ENCODE results near the gene NDUFA5. TPM values are rescaled to one million over a fixed set of nuclear protein-coding genes. Genes with fewer than 3 reads are reported as not detected.

Gene NDUFA5
- total RNA-seq, 2 donors from 2014 or later = 86.0 to 129 TPM

GRCh38 chr7:123599766-123600165 lies 42.1 kb upstream of the NDUFA5 start:
- no peak overlapping the region for H3K27ac ChIP-seq
- no peaks in the 10 kb centered on the region for H3K27me3 ChIP-seq
- DNase-seq = no peak
- intact Hi-C loops (cut with DNase I) = no loop called here
- no peaks in the 10 kb centered on the region for H3K4me1 ChIP-seq
- TF ChIP-seq CTCF (IDR thresholded peaks at IDR 0.05) = no peak
- no peak overlapping the region for H3K9ac ChIP-seq (ENCODE audit: low read depth in 2 of 2, low read length in 2 of 2)
- no peaks in the 10 kb centered on the region for H3K36me3 ChIP-seq
- no peak overlapping the region for H3K4me3 ChIP-seq
- no peaks in the 10 kb centered on the region for H3K9me3 ChIP-seq

- Histone ChIP-seq H3K27ac (no peak overlapping the region), H3K9me3 (no peaks in the 10 kb centered on the region), H3K36me3 (no peaks in the 10 kb centered on the region), H3K27me3 (no peaks in the 10 kb centered on the region), H3K4me3 (no peak overlapping the region), H3K9ac (ENCODE audit: low read depth in 2 of 2, low read length in 2 of 2) (no peak overlapping the region), H3K4me1 (no peaks in the 10 kb centered on the region)
- no peak for DNase-seq
- TF ChIP-seq CTCF (IDR thresholded peaks at IDR 0.05) = no peak
- intact Hi-C loops (cut with DNase I) = no loop called here
Observed at GRCh38 chr7:123598657-123599056, 41.0 kb upstream of the NDUFA5 start.

GRCh38 chr7:123594813-123595241 lies 37.2 kb upstream of the NDUFA5 start:
- Histone ChIP-seq H3K4me3 (no peak overlapping the region), H3K9me3 (no peaks in the 10 kb centered on the region), H3K36me3 (no peaks in the 10 kb centered on the region), H3K27ac (no peak overlapping the region), H3K27me3 (no peaks in the 10 kb centered on the region), H3K4me1 (no peaks in the 10 kb centered on the region), H3K9ac (ENCODE audit: low read depth in 2 of 2, low read length in 2 of 2) (no peak overlapping the region)
- TF ChIP-seq CTCF (IDR thresholded peaks at IDR 0.05) = no peak
- DNase-seq = peak; percentile 50
- intact Hi-C loops (cut with DNase I) = no loop called here

- DNase-seq = no peak
- intact Hi-C loops (cut with DNase I) = loop anchor here (10.0 kb wide), 1 partner anchor 286 kb away; no protein-coding TSS in a partner anchor
- Histone ChIP-seq H3K4me1 (no peaks in the 10 kb centered on the region), H3K36me3 (no peaks in the 10 kb centered on the region), H3K27me3 (no peaks in the 10 kb centered on the region), H3K4me3 (no peak overlapping the region), H3K9me3 (no peaks in the 10 kb centered on the region), H3K9ac (ENCODE audit: low read depth in 2 of 2, low read length in 2 of 2) (no peak overlapping the region), H3K27ac (no peak overlapping the region)
- TF ChIP-seq CTCF (IDR thresholded peaks at IDR 0.05) = no peak
Observed at GRCh38 chr7:123588376-123588775, 30.8 kb upstream of the NDUFA5 start.

GRCh38 chr7:123583821-123584220 lies 26.2 kb upstream of the NDUFA5 start:
- intact Hi-C loops (cut with DNase I) = loop anchor here (10.0 kb wide), 1 partner anchor 291 kb away; no protein-coding TSS in a partner anchor
- Histone ChIP-seq H3K36me3 (no peaks in the 10 kb centered on the region), H3K4me1 (no peaks in the 10 kb centered on the region), H3K9me3 (no peaks in the 10 kb centered on the region), H3K27ac (no peak overlapping the region), H3K9ac (ENCODE audit: low read depth in 2 of 2, low read length in 2 of 2) (no peak overlapping the region), H3K4me3 (no peak overlapping the region), H3K27me3 (no peaks in the 10 kb centered on the region)
- TF ChIP-seq CTCF (IDR thresholded peaks at IDR 0.05) = no peak
- DNase-seq = no peak

GRCh38 chr7:123581162-123581459 lies 23.5 kb upstream of the NDUFA5 start:
- no peak overlapping the region for H3K4me3 ChIP-seq
- no peaks in the 10 kb centered on the region for H3K36me3 ChIP-seq
- TF ChIP-seq CTCF (IDR thresholded peaks at IDR 0.05) = peak; percentile 6
- intact Hi-C loops (cut with DNase I) = loop anchor here (10.0 kb wide), 1 partner anchor 294 kb away; no protein-coding TSS in a partner anchor
- H3K27me3 ChIP-seq = no peaks in the 10 kb centered on the region
- DNase-seq = no peak
- no peak overlapping the region for H3K9ac ChIP-seq (ENCODE audit: low read depth in 2 of 2, low read length in 2 of 2)
- no peaks in the 10 kb centered on the region for H3K4me1 ChIP-seq
- no peak overlapping the region for H3K27ac ChIP-seq
- H3K9me3 ChIP-seq = no peaks in the 10 kb centered on the region
